Measurements from ENCODE around the gene DNAAF3. TPM values are rescaled to one million over a fixed set of nuclear protein-coding genes. Genes with fewer than 3 reads are reported as not detected.
"Not testable (repeated sequence)": the region's sequence is repeated elsewhere in the genome, so short reads cannot be mapped to it uniquely, and the experiment has no call there.

Gene DNAAF3
- total RNA-seq = 0.48 TPM
- long read RNA-seq = 0 reads

- DNase-seq (ENCODE audit: low spot score) = peak; percentile 93
Observed at GRCh38 chr19:55166530-55167268, at the start of gene DNAAF3. TSS of gene DNAAF3 (minus strand) at chr19:55166613. CDS start at chr19:55166413, 200 bp downstream.

DNA sequence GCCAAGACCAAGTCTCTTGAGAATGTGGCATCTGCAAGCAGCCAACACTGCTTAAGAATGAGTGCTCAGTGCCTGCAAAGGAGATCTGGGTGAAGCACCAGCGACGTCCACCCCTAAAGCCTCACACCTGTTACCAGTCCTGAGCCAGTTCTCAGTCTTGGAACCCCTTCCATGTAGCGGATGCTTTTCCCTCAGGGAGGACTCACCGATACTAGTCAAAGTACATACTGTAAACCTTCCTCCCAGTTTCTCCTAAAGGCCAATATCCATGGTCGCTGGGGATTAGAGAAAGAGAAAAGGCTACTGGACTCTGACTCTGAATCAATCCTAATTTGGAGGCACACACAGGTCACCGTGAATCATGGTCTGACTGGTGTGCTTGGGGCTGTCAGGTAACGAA lies 47.1 kb upstream of the DNAAF3 start:
- no peak for DNase-seq (ENCODE audit: low spot score)

GRCh38 chr19:55212447-55212846 lies 46.0 kb upstream of the DNAAF3 start:
- no peak for DNase-seq (ENCODE audit: low spot score)

DNA sequence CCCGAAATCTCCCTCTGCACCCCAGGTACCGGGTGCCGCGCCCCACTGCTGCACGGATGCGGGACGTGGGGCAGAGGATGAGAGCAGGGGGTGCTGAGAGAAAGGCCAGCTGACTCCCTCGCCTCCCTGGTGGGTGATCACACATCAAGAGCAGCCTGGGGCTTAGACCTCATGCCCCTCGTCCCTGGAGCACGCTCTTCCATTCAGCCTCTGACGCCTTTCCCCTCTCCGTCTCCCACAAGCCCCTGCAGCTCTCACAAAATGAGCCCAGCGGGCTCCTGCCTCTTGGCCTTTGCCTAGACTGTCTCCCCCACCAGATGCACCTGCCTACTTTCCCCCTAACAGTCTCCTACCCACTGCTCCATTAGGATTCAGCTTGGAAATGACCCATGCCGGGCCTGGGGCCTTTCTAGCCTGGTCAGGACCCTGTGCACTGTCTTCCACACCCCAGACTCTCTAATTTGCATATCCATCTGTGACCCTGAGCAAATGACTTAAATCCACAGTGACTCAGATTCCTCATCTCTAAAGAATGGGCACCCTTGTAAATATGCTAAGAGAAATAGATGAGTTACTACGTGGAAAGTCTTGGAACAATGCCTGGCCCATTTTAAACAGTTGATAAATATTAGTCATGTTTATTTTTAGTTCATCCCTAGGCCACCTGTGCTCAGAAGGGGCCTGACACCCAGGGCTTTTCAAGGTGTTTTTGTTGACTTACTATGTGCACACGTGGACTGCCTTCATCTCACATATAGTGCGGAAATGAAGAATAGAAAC lies 43.5 kb upstream of the DNAAF3 start:
- DNase-seq (ENCODE audit: low spot score) = no peak

GRCh38 chr19:55208880-55209692 lies 42.7 kb upstream of the DNAAF3 start, which contains the start of gene PTPRH:
TSS of gene PTPRH (minus strand) at chr19:55209501. CDS start at chr19:55209433, 68 bp downstream.
- DNase-seq (ENCODE audit: low spot score) = no peak

DNA sequence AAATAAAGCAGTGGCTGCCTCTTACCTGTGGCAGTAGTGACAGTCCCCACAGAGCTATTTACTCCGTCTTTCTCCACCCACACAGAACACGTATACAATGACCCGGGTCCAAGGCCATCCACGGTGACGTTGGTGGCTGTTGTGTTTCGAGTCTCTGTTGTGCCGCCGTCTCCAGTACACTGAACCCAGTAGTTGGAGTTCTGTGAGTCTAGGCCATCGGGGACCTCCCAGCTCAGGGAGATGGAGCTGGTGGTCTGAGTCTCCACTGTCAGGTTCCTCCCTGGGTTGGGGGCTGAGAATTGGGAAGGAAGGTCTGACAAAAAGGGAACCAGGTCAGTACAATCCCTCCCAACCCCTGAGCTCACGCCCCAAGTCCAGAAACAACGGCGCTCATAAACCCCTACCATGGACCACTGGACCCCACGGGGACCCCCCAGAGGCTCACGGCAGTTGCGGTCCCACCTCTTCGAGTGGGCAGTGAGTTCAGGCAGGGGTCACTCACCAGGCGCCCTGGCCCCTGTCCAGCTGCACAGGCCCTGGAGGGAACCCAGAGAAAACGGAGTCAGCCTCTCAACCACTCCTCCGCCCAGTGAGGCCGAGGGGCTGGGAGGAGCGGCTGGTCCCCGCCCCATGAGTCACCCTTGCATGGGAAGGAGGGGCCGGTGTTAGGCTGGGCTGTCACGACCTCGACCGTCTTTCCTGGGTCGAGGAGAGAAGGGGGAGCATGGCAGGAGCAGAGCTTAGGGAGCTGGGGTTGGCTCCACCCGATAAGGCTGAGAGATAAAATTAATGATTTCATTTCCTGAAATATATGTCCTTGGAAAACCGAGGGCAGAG lies 40.5 kb upstream of the DNAAF3 start:
- DNase-seq (ENCODE audit: low spot score) = peak; percentile 92

DNA sequence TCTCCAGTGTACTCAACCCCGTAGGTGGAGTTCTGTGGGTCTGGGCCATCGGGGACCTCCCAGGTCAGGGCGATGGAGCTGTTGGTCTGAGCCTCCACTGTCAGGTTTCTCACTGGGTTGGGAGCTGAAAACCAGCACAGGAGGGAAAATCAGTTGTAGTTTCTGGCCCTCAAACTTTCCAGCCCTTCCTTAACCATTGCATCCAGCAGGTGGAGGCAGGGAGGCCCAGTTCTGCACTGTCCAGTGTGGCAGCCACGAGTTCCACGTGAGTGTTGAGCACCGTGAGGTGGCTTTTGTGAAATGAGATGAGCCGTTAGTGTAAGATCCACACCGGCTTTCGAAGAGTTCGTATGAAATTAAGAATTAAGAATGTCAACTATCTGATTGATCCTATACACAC lies 35.8 kb upstream of the DNAAF3 start:
- DNase-seq (ENCODE audit: low spot score) = not testable (repeated sequence)

GRCh38 chr19:55199620-55200204 lies 33.3 kb upstream of the DNAAF3 start:
- no peak for DNase-seq (ENCODE audit: low spot score)

DNA sequence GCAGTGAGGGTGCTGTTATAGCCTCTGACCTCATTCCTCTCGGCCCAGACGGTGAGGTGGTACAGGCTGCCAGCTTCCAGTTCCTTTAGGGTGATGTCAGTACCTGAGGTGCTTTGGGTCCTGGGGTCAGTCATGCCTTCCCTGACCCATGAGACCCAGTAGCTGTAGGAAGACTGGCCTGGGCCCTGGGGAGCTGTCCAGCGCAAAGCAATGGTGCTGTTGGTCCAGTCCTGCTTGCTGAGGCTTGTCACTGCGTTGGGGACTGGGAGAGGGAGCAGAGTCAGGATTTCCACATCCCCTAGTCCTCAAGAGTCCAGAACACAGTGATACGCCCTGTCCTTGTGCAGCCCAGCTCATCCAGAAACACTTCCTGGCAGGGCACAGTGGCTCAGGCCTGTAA lies 32.2 kb upstream of the DNAAF3 start:
- no peak for DNase-seq (ENCODE audit: low spot score)

DNA sequence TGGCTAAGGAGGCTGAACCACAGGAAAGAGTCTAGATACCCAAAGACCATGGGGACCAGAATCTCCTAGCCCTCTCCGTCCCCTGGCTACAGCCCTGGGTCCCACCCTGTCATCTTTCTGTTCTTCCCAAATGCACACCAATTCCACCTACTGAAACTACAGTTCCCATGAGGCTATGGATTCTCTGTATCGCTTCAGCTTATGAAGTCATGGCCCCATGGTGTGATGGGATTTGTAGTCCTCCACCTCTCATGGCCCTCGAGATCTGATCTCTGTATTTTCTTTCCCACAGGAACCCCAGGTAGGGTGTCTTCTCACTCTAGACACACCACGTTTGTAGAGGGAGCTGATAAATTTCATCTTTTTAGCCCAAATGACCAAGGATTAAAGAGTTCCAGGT lies 31.1 kb upstream of the DNAAF3 start:
- no peak for DNase-seq (ENCODE audit: low spot score)

DNA sequence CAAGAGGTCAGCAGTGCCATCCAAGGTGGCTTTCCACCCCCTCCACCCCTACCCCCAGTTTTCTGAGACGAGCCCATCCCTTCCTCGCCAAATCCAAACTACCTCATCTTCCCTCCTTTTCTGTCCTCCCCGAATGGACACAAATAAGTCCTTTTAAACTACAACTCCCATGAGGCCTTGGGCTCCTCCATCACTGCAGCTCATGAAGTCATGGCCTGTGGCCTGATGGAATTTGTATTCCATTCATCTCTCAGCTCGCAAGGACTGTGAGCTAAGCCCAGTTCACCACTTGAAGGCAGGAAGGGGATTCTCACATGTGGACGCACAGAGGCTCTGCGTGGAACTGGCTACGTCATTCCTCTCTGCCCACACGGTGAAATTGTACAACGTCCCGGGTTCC lies 30.4 kb upstream of the DNAAF3 start:
- DNase-seq (ENCODE audit: low spot score) = no peak

DNA sequence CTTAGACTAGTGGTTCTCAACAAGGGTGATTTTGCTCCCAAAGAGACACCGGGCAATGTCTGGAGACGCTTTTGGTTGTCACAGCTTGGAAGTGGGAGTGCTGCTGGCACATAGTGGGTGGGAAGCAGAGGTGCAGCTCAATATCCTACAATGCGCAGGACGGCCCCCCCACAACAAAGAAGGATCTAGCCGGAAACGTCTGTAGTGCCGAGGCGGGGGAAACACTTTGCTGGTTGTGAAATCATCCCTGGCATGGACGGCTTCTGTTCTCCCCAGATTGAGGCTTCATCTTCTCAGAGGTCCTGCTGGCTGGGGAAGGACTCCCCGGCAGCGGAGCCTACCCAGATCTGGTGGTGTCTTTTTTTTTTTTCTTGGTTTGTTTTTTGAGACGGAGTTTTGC lies 27.1 kb upstream of the DNAAF3 start:
- no peak for DNase-seq (ENCODE audit: low spot score)

GRCh38 chr19:55189403-55189835 lies 23.0 kb upstream of the DNAAF3 start:
- DNase-seq (ENCODE audit: low spot score) = no peak

DNA sequence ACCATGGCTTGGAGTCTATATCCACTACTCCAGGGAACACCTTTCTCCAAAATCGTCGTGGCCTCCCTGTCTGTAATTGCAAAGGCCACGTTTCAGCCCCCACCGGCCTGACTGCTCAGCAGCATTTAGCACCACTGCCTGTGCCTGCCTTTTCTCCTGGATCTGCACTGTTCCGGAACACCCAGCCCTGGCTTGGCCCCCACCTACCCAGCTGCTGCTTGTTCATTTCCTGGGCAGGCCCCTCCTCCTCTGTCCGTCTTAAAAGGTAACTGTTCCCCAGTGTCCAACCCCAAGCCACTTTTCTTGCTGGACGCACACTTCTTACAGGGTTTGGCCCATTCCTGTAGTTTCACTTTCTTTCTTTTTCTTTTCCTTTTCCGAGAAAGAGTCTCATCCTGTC lies 22.2 kb upstream of the DNAAF3 start:
- DNase-seq (ENCODE audit: low spot score) = no peak

DNA sequence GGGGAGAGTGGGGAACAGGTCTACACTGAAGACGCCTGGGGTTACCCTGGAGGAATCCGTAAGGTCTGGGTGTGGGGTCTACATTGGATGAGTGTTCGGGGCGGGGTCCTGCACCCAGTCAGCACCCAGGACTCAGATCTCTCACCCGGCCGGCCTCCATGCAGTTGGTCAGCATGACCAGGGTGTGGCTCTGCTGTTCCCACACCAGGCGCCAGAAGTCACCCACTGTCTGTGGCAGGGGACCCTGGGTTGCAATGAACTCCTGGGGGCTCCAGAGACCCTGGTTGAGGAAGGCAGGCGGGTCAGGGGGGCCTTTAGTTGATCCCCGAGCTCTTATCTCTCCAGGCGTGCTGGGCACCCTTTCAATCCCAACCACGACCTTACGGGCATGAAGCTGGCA lies 19.7 kb upstream of the DNAAF3 start:
- no peak for DNase-seq (ENCODE audit: low spot score)

DNA sequence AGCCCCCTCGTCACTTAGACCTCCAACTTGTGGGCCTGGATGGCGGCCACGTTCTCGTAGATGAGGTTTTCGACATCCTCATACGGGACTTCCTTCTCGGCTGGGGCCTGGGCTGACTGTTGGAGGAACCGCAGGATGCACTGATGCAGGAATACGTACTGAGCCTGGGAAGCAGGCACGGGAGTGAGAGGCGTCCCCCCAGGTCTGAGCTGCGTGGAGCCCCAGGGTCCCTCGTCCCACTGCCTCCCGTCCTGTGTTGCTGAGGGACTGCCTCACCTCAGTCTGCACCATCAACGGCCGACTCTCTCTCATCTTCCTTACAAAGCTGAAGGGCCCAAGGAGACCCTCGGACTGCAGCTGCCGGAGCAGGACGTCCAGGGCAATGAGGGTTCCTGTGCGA lies 15.3 kb upstream of the DNAAF3 start:
- DNase-seq (ENCODE audit: low spot score) = no peak

GRCh38 chr19:55179606-55180484 lies 13.4 kb upstream of the DNAAF3 start, which contains the start of gene SYT5:
TSS of gene SYT5 (minus strand) at chr19:55180289. CDS start at chr19:55179041, 1,248 bp downstream.
- no peak for DNase-seq (ENCODE audit: low spot score)

- DNase-seq (ENCODE audit: low spot score) = no peak
Observed at GRCh38 chr19:55178781-55179599, 12.6 kb upstream of the DNAAF3 start.
